OCI-LY7 (cell line): ENCODE measurements around the gene KCNQ1OT1. TPM values are rescaled to one million over a fixed set of nuclear protein-coding genes. Genes with fewer than 3 reads are reported as not detected.

Experiments used
- BruUV-seq: library from RNA; stranded (reverse); fragments of 400-500 nt; replicated peaks from 2 replicates; lab custom pipeline; 2021; lab: Mats Ljungman, UMichigan
- CTCF ChIA-PET: fragments of 300-600 bp; sonication (Branson Sonifier 250); formaldehyde crosslinking; loops from one replicate; lab custom pipeline; 2022; ENCODE audit warnings: antibody characterized with exemption; ENCODE audit not compliant: unreplicated experiment; lab: Charles Lee
- POLR2A ChIA-PET: fragments of 300-600 bp; sonication (Branson Sonifier 250); formaldehyde crosslinking; loops from one replicate; lab custom pipeline; 2022; ENCODE audit warnings: antibody characterized with exemption; lab: Charles Lee
- DNase-seq: peaks from one replicate; pipeline ENCODE4 v3.0.0-alpha.2; 2015; ENCODE audit warnings: low spot score
- H2AFZ ChIP-seq: fragments of 200-600 bp; sonication (generic), shearing (Covaris generic); 2 replicates; pipeline ENCODE4 v1.6.1; 2014; ENCODE audit warnings: mild to moderate bottlenecking, antibody characterized with exemption, low read length, moderate library complexity
- H3K27ac ChIP-seq: fragments of 200-600 bp; sonication (generic); 2 replicates; pipeline ENCODE4 v1.5.1; 2014; ENCODE audit warnings: mixed run types, low read depth, mild to moderate bottlenecking, moderate library complexity, low read length, inconsistent platforms; ENCODE audit not compliant: poor library complexity, severe bottlenecking
- H3K36me3 ChIP-seq: fragments of 200-600 bp; sonication (generic); 2 replicates; pipeline ENCODE4 v1.6.1; 2014; ENCODE audit warnings: mild to moderate bottlenecking, antibody characterized with exemption, low read length, moderate library complexity, mixed read lengths; ENCODE audit not compliant: insufficient read depth
- H3K4me1 ChIP-seq: fragments of 200-600 bp; sonication (generic); 2 replicates; pipeline ENCODE4 v1.5.1; 2014; ENCODE audit warnings: mild to moderate bottlenecking, low read length; ENCODE audit not compliant: insufficient read depth, poor library complexity, severe bottlenecking
- H3K4me2 ChIP-seq: fragments of 200-600 bp; sonication (generic); 2 replicates; pipeline ENCODE4 v1.6.1; 2014; ENCODE audit warnings: mild to moderate bottlenecking, low read length
- H3K4me3 ChIP-seq: fragments of 200-600 bp; sonication (generic); 2 replicates; pipeline ENCODE4 v1.5.1; 2014; ENCODE audit warnings: mild to moderate bottlenecking, low read depth, low read length; ENCODE audit not compliant: poor library complexity, severe bottlenecking
- H3K79me2 ChIP-seq: fragments of 200-600 bp; sonication (generic); 2 replicates; pipeline ENCODE4 v1.6.1; 2016; ENCODE audit warnings: low read depth, mild to moderate bottlenecking, low read length, moderate library complexity, mixed read lengths; ENCODE audit not compliant: insufficient read depth
- H3K9me2 ChIP-seq: fragments of 200-600 bp; sonication (generic); 2 replicates; pipeline ENCODE4 v1.6.1; 2016; ENCODE audit warnings: mild to moderate bottlenecking, low read length, mixed read lengths; ENCODE audit not compliant: insufficient read depth
- H3K9me3 ChIP-seq: fragments of 200-600 bp; sonication (generic); 2 replicates; pipeline ENCODE4 v1.6.1; 2014; ENCODE audit warnings: mild to moderate bottlenecking, mixed run types, low read length, mixed read lengths
- H4K20me1 ChIP-seq: fragments of 200-600 bp; sonication (generic); 2 replicates; pipeline ENCODE4 v1.6.1; 2014; ENCODE audit warnings: mild to moderate bottlenecking, antibody characterized with exemption, low read length, moderate library complexity, mixed read lengths; ENCODE audit not compliant: insufficient read depth
- CTCF ChIP-seq: fragments of 200-600 bp; sonication (generic); conservative IDR thresholded peaks from 2 replicates; pipeline ENCODE4 v1.5.1; 2014; ENCODE audit warnings: mild to moderate bottlenecking, antibody characterized with exemption, low read length, moderate library complexity, mixed read lengths
- EZH2phosphoT487 ChIP-seq: fragments of 200-600 bp; sonication (generic); IDR thresholded peaks from 2 replicates; pipeline ENCODE4 v1.6.1; 2018; ENCODE audit warnings: low read depth, borderline replicate concordance, mild to moderate bottlenecking, mixed run types, antibody characterized with exemption, low read length, moderate library complexity, mixed read lengths
- intact Hi-C: fragments of 100-400 bp; cut with micrococcal nuclease; formaldehyde crosslinking; loops from one replicate; pipeline ENCODE4 v1.10.0; 2022; ENCODE audit not compliant: unreplicated experiment
- total RNA-seq, 2 experiments: library from RNA; depleted of rRNA in 1 of 2; stranded (reverse); fragments of >200 nt in 1 of 2; shearing (Covaris generic) in 1 of 2; gene quantifications; 2 replicates each; pipeline ENCODE4 v1.2.3, GENCODE V29; 2014 to 2022

The KCNQ1OT1 gene
- total RNA-seq, 2 experiments from 2014 or later, result 2.9 to 3.4 TPM

GRCh38 chr11:2665526-2666400 lies 34.0 kb downstream of the KCNQ1OT1 start:
- POLR2A ChIA-PET, result no interaction called here
- TF ChIP-seq CTCF (no peak), EZH2phosphoT487 (no peak)
- no peak for DNase-seq
- Histone ChIP-seq H2AFZ (no peak overlapping the region), H4K20me1 (no peaks in the 10 kb centered on the region), H3K36me3 (no peaks in the 10 kb centered on the region), H3K79me2 (no peaks in the 10 kb centered on the region), H3K4me2 (no peak overlapping the region), H3K9me2 (no peaks in the 10 kb centered on the region), H3K4me3 (no peak overlapping the region), H3K4me1 (no peaks in the 10 kb centered on the region), H3K9me3 (no peaks in the 10 kb centered on the region), H3K27ac (no peak overlapping the region)
- BruUV-seq, result no TSS peak
- intact Hi-C loops, result no loop called here
- CTCF ChIA-PET, result no interaction called here

DNA sequence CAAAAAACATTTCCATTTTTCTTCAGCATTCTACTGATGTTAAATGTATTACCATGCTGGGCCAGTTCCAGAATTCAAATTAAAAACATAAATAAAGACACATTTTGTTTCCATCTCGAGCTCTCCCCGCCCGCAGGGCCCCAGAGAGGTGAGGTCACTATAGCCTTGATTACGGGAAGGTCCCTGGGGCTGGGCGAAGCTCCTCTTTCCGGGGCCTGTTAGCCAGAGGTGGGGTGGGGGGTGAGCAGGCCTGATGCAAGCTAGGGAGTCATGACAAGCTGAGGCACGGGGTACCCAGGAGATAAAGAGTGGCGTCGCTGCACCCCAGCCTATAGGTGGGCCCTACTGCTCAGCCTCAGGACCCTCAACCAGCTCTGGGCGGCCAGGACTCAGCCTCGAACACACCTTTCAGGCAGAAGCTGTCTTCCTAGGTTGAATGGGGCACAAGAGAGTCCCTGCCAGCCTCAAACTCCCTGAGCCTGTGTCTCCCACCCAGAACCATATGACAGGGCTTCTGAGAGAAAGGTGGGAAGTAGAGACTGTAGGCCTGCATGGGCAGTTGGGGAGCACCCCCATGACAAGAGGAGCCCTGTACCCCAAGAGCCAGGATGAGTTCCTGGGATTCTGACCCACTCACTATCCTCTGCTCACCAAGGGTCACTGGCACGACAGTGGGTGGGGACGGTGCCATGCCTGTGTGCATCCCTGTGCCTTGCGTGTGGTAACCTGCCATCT lies 34.8 kb downstream of the KCNQ1OT1 start:
- no peak for DNase-seq
- Histone ChIP-seq H3K4me3 (no peak overlapping the region), H3K27ac (no peak overlapping the region), H3K4me1 (no peaks in the 10 kb centered on the region), H3K9me3 (no peaks in the 10 kb centered on the region), H4K20me1 (no peaks in the 10 kb centered on the region), H3K9me2 (no peaks in the 10 kb centered on the region), H3K79me2 (no peaks in the 10 kb centered on the region), H3K4me2 (no peak overlapping the region), H2AFZ (no peak overlapping the region), H3K36me3 (no peaks in the 10 kb centered on the region)
- TF ChIP-seq CTCF (no peak), EZH2phosphoT487 (no peak)
- intact Hi-C loops, result no loop called here
- ChIA-PET POLR2A (no interaction called here), CTCF (no interaction called here)
- no TSS peak for BruUV-seq
